Stimulated activated CD8-positive, alpha-beta memory T cell treated with anti-CD3 and anti-CD28 coated beads, Interleukin-12 subunit alpha, Interleukin-12 subunit beta, amount 100 ng/mL, for 4 hours (primary cell): ENCODE measurements around the gene ASB16.

Experiments used
- DNase-seq: peaks from one replicate; pipeline ENCODE4 v3.0.0-alpha.2; 2020; ENCODE audit warnings: low read depth

ASB16 gene

GRCh38 chr17:44188576-44189403, 18.3 kb downstream of the ASB16 start:
- DNase-seq, result no peak

GRCh38 chr17:44190481-44190880, 20.0 kb downstream of the ASB16 start:
- DNase-seq, result no peak

GRCh38 chr17:44191369-44191768, 20.9 kb downstream of the ASB16 start:
- no peak for DNase-seq

- no peak for DNase-seq
Observed at GRCh38 chr17:44191941-44192496, 21.5 kb downstream of the ASB16 start.

- no peak for DNase-seq
Observed at GRCh38 chr17:44192750-44193149, 22.2 kb downstream of the ASB16 start.

GRCh38 chr17:44193326-44194084, 23.0 kb downstream of the ASB16 start:
- DNase-seq, result no peak

DNA sequence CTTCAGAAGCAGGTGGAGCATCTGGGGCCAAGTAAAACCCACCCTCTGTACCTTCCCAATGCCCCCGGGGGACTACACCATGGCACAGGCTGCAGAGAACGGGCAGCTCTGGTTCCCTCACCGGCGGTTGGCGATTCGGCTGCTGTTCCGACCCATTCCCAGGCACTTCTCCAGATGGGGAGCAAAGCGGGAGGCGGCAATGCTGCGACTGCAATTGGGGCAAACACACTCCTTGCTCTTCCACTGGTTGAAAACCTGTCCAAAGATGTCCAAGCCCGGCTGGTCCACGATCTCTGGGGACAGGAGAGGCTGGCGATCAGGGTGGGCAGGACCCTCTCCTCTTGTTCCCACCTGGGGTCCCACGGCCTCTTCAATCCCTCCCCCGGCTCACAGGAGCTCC, 26.6 kb downstream of the ASB16 start:
- DNase-seq, result no peak

- DNase-seq, result no peak
Observed at GRCh38 chr17:44197980-44198720, 27.6 kb downstream of the ASB16 start.

- peak; percentile 49 for DNase-seq
Observed at GRCh38 chr17:44198721-44199552, 28.4 kb downstream of the ASB16 start.

GRCh38 chr17:44199553-44200477, 29.3 kb downstream of the ASB16 start, which contains the start of gene ATXN7L3:
Gene ATXN7L3, minus strand, starts transcription at chr17:44199884. Its CDS starts 1,814 bp downstream, at chr17:44198070.
- DNase-seq, result peak; percentile 99

- DNase-seq, result no peak
Observed at GRCh38 chr17:44200478-44201155, 30.1 kb downstream of the ASB16 start.

- DNase-seq, result no peak
Observed at GRCh38 chr17:44202756-44203155, 32.3 kb downstream of the ASB16 start.

GRCh38 chr17:44203731-44204440, 33.4 kb downstream of the ASB16 start:
- DNase-seq, result no peak

GRCh38 chr17:44204441-44204882, 34.0 kb downstream of the ASB16 start:
- DNase-seq, result no peak

- no peak for DNase-seq
Observed at GRCh38 chr17:44205962-44206824, 35.7 kb downstream of the ASB16 start.

DNA sequence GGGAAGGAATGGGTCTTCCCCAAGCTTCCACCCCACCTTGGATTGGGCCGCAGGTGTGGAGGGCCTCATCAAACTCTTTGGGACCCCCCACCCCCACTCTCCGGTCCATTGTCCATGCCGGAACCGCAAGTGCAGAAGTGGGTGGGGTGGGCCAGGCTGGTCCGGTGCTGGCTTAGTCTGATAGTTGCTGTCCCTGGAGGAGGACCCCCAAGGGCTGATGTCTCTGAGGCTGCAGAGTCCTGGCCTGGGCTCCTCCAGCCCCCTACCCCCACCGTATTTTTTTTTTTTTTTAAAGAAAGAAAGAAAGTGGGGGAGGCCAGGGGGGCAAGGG, 36.3 kb downstream of the ASB16 start:
- no peak for DNase-seq

DNA sequence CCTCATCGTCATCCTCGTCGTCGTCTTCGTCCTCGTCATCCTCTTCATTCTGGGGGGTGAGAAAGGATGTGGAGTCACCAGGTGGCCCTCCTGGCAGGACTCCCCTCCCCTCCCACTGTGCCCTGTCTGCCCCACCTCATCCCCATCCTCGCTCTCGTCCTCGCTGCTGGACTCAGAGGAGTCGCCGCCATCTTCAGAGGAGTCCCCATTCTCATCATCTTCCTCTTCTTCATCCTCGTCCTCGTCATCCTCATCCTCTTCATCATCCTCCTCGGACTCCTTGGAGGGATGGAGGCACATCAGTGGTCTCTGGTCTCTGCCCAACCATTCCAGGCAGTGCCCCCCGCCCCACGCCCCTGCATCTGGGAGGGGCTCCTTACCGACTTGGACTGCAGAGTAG, 36.8 kb downstream of the ASB16 start:
- DNase-seq, result no peak

GRCh38 chr17:44207743-44208142, 37.2 kb downstream of the ASB16 start:
- no peak for DNase-seq
